ENCODE data around the gene C1QTNF7.
A peak's percentile ranks its signal among the peaks of the same experiment; 100 is the strongest.

C1QTNF7 gene

GRCh38 chr4:15400981-15401671, 26.7 kb upstream of the C1QTNF7 start:
- no peak for TF ChIP-seq CTCF (conservative IDR thresholded peaks at IDR 0.05; ENCODE audit: low read depth, low read length)
- no peak overlapping the region for H3K4me3 ChIP-seq (ENCODE audit: low read depth, low read length)
- peak; percentile 90 for DNase-seq (ENCODE audit: low read depth)

GRCh38 chr4:15402146-15402545, 25.7 kb upstream of the C1QTNF7 start:
- no peak for TF ChIP-seq CTCF (conservative IDR thresholded peaks at IDR 0.05; ENCODE audit: low read depth, low read length)
- DNase-seq (ENCODE audit: low read depth): peak; percentile 80
- no peak overlapping the region for H3K4me3 ChIP-seq (ENCODE audit: low read depth, low read length)

- no peak overlapping the region for H3K4me3 ChIP-seq (ENCODE audit: low read depth, low read length)
- no peak for TF ChIP-seq CTCF (conservative IDR thresholded peaks at IDR 0.05; ENCODE audit: low read depth, low read length)
- no peak for DNase-seq (ENCODE audit: low read depth)
Measured at GRCh38 chr4:15402974-15403373, 24.9 kb upstream of the C1QTNF7 start.

GRCh38 chr4:15405018-15405417, 22.8 kb upstream of the C1QTNF7 start:
- H3K4me3 ChIP-seq (ENCODE audit: low read depth, low read length): no peak overlapping the region
- no peak for DNase-seq (ENCODE audit: low read depth)
- TF ChIP-seq CTCF (conservative IDR thresholded peaks at IDR 0.05; ENCODE audit: low read depth, low read length): no peak

- peak; percentile 57 for DNase-seq (ENCODE audit: low read depth)
- H3K4me3 ChIP-seq (ENCODE audit: low read depth, low read length): no peak overlapping the region
Measured at GRCh38 chr4:15410750-15411149, 17.1 kb upstream of the C1QTNF7 start.

GRCh38 chr4:15412461-15412860, 15.4 kb upstream of the C1QTNF7 start:
- TF ChIP-seq CTCF (conservative IDR thresholded peaks at IDR 0.05; ENCODE audit: low read depth, low read length): no peak

More at GRCh38 chr4:15410750-15411149, 17.1 kb upstream of the C1QTNF7 start:
- no peak for TF ChIP-seq CTCF (conservative IDR thresholded peaks at IDR 0.05; ENCODE audit: low read depth, low read length)

GRCh38 chr4:15413010-15413622, 14.7 kb upstream of the C1QTNF7 start:
- TF ChIP-seq CTCF (conservative IDR thresholded peaks at IDR 0.05; ENCODE audit: low read depth, low read length): no peak
- no peak for DNase-seq (ENCODE audit: low read depth)
- H3K4me3 ChIP-seq (ENCODE audit: low read depth, low read length): no peak overlapping the region

More at GRCh38 chr4:15412461-15412860, 15.4 kb upstream of the C1QTNF7 start:
- no peak for DNase-seq (ENCODE audit: low read depth)
- H3K4me3 ChIP-seq (ENCODE audit: low read depth, low read length): no peak overlapping the region

Measured in choroid plexus epithelial cell (primary cell).